ENCODE data around the gene INTS1. TPM values are rescaled to one million over a fixed set of nuclear protein-coding genes. Genes with fewer than 3 reads are reported as not detected.

Gene INTS1
- total RNA-seq, 1 donor from 2014 or later: 81.9 TPM

GRCh38 chr7:1547777-1548437 lies 43.7 kb upstream of the INTS1 start:
- DNase-seq (ENCODE audit: low read depth): no peak
- H3K9me3 Mint-ChIP-seq (ENCODE audit: unreplicated experiment): no peaks in the 10 kb centered on the region
- Histone ChIP-seq H3K4me3 (ENCODE audit: insufficient read depth, low read depth, low read length) (no peak overlapping the region), H3K79me2 (ENCODE audit: insufficient read depth, low read length) (no peaks in the 10 kb centered on the region), H3K4me2 (ENCODE audit: low read length) (no peak overlapping the region), H3K27ac (ENCODE audit: low read depth, low read length) (no peak overlapping the region), H3K9me3 (ENCODE audit: insufficient read depth, low read depth, low read length) (no peaks in the 10 kb centered on the region), H3K9ac (ENCODE audit: low read length) (no peak overlapping the region), H3K36me3 (ENCODE audit: insufficient read depth, low read length) (peaks cover 2% of the 10 kb centered on the region), H4K20me1 (ENCODE audit: insufficient read depth, low read length) (no peaks in the 10 kb centered on the region), H3K27me3 (ENCODE audit: insufficient read depth, low read length) (no peaks in the 10 kb centered on the region), H2AFZ (ENCODE audit: low read depth, low read length) (no peak overlapping the region), H3K4me1 (ENCODE audit: insufficient read depth, low read length) (no peaks in the 10 kb centered on the region)
- H3K27ac Mint-ChIP-seq (ENCODE audit: unreplicated experiment): peak overlapping the region; percentile 75
- TF ChIP-seq CTCF (IDR thresholded peaks at IDR 0.05; ENCODE audit: insufficient read depth, low read depth, low read length): no peak
- no peak for TF ChIP-seq EZH2 (IDR thresholded peaks at IDR 0.05; ENCODE audit: insufficient read depth, low read length)
- FAIRE-seq: no peak
- H3K4me1 Mint-ChIP-seq (ENCODE audit: low read depth, unreplicated experiment): no peaks in the 10 kb centered on the region
- H3K4me3 Mint-ChIP-seq (ENCODE audit: unreplicated experiment): no peak overlapping the region
- no peaks in the 10 kb centered on the region for H3K27me3 Mint-ChIP-seq (ENCODE audit: low read depth, unreplicated experiment)
- H3K36me3 Mint-ChIP-seq (ENCODE audit: low read depth, unreplicated experiment): peaks cover 4% of the 10 kb centered on the region

- Mint-ChIP-seq H3K9me3 (ENCODE audit: unreplicated experiment) (no peaks in the 10 kb centered on the region), H3K27ac (ENCODE audit: unreplicated experiment) (no peak overlapping the region), H3K4me3 (ENCODE audit: unreplicated experiment) (no peak overlapping the region), H3K4me1 (ENCODE audit: low read depth, unreplicated experiment) (no peaks in the 10 kb centered on the region), H3K36me3 (ENCODE audit: low read depth, unreplicated experiment) (peaks cover 4% of the 10 kb centered on the region), H3K27me3 (ENCODE audit: low read depth, unreplicated experiment) (no peaks in the 10 kb centered on the region)
- Histone ChIP-seq H3K27ac (ENCODE audit: low read depth, low read length) (no peak overlapping the region), H3K4me3 (ENCODE audit: insufficient read depth, low read depth, low read length) (no peak overlapping the region), H4K20me1 (ENCODE audit: insufficient read depth, low read length) (no peaks in the 10 kb centered on the region), H3K79me2 (ENCODE audit: insufficient read depth, low read length) (no peaks in the 10 kb centered on the region), H3K36me3 (ENCODE audit: insufficient read depth, low read length) (peaks cover 2% of the 10 kb centered on the region), H3K4me2 (ENCODE audit: low read length) (no peak overlapping the region), H3K9ac (ENCODE audit: low read length) (no peak overlapping the region), H3K27me3 (ENCODE audit: insufficient read depth, low read length) (no peaks in the 10 kb centered on the region), H3K4me1 (ENCODE audit: insufficient read depth, low read length) (no peaks in the 10 kb centered on the region), H3K9me3 (ENCODE audit: insufficient read depth, low read depth, low read length) (no peaks in the 10 kb centered on the region), H2AFZ (ENCODE audit: low read depth, low read length) (no peak overlapping the region)
- FAIRE-seq (no peak), DNase-seq (ENCODE audit: low read depth) (no peak)
- TF ChIP-seq EZH2 (IDR thresholded peaks at IDR 0.05; ENCODE audit: insufficient read depth, low read length) (no peak), CTCF (IDR thresholded peaks at IDR 0.05; ENCODE audit: insufficient read depth, low read depth, low read length) (no peak)
Measured at GRCh38 chr7:1546909-1547776, 43.0 kb upstream of the INTS1 start.
